Umbilical cord (tissue), 2 donors: Measurements from ENCODE around the gene DUSP22. TPM values are rescaled to one million over a fixed set of nuclear protein-coding genes. Genes with fewer than 3 reads are reported as not detected.

Experiments used
- DNase-seq: peaks from one replicate; pipeline ENCODE4 v3.0.0-alpha.2; 2015; ENCODE audit warnings: low spot score
- total RNA-seq: library from RNA; depleted of rRNA; stranded (reverse); fragments of >200 nt; gene quantifications from one replicate; pipeline ENCODE4 v1.2.3, GENCODE V29; 2014; ENCODE audit warnings: low replicate concordance; ENCODE audit not compliant: insufficient read depth

DUSP22 gene
- total RNA-seq, 1 donor from 2014 or later = 21.2 TPM

DNA sequence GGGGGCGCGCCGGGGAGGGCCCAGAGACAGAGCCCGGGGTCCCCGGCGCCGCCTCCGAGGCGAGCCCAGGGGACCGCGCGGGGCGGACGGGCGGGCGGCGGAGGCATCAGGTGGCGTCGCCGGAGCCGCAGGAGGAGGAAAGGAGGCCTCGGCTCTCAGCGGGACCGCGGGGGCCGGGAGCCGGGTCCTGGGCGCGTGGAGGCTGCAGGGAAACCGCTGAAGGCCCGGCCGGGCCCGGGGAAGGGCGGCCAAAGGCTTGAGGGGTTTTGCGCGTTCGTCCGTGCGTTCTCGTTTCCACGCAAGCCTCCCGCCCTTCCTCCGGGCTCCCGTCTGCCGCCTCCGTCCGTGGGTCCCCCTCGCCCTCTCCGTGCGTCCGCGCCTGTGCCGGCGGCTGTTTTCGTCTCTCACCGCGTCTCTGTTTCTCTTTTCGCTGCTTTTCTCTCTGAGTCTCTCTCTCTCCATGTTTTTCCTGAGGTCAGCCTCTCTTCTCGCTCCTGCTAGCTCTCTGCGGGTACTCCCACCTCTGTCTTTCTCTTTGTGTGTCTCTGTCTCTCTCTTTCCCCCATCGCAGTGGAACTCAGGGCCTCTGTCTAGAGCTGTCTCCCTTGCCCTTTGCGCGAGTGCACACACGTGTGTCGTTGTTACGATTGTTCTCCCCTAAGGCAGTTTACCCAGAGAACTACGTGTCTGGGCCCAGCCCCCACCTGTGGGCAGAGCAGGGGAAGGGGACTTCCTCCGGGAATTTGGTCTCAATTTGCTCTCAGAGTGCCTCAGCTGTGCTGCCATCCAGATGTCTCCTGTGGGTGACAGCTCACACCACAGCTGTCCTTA is 101.3 kb downstream of the DUSP22 start:
- DNase-seq = no peak

DNA sequence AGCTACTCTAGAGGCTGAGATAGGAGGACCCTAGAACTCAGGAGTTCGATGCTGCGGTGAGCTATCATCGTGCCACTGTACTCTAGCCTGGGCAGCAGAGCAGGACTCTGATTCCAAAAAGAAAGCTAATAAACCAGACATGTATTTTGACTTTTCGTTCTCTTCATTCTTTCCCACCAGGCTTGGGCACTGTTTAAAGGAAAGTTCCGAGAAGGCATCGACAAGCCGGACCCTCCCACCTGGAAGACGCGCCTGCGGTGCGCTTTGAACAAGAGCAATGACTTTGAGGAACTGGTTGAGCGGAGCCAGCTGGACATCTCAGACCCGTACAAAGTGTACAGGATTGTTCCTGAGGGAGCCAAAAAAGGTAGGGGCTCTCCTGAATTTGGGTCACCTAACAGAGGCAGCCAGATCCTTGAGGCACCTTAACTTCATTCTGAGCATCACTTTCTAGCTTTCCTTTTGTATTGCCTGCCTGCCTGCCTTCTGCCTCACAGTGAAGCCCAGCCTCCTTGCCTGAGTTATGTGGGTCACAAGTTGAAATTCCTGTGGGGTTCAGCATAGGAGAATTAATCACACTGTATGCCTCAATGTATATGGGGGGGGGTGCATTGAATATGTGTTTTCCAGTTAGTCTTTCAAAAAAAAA is 102.5 kb downstream of the DUSP22 start:
- DNase-seq = no peak

DNA sequence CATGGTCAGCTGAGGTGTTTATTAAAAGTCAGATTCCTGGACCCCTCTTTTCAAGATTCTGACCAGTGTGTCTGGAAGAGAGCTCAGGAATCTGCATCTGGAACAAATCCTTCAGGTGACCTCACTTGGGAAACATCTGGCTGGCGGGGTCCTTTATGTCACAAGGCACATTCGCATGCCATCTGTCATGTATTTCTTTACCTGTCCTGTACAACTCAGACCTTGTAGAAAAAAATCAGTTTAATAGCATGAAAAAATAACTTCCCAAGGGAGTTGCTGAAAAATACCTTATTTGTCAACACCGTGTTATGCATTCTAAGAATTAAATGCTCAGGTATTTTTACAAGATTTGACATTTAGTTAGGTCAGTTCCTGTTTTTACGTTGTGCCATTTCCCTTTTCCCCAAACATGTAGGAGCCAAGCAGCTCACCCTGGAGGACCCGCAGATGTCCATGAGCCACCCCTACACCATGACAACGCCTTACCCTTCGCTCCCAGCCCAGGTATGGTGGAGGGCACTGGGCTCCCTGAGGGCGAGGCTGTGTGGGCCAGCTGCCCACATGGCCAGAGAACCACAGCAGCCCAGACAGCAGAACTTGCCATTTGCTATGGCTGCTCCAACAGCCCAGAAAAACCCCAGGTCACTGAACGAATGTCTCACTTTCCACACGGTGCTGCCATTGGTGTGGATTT is 103.3 kb downstream of the DUSP22 start:
- no peak for DNase-seq

DNA sequence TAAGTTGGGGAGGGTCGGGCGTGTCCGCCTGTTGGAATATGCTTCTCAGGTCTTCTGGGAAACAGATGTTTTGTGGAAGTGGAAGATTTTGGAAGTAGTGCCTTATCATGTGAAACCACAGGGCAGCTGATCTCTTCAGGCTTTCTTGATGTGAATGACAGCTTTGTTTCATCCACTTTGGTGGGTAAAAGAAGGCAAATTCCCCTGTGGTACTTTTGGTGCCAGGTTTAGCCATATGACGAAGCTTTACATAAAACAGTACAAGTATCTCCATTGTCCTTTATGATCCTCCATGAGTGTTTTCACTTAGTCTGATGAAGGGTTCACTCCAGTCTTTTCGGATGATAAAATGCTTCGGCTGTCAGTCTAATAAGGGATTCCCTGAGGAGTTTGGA is 103.8 kb downstream of the DUSP22 start:
- no peak for DNase-seq

DNA sequence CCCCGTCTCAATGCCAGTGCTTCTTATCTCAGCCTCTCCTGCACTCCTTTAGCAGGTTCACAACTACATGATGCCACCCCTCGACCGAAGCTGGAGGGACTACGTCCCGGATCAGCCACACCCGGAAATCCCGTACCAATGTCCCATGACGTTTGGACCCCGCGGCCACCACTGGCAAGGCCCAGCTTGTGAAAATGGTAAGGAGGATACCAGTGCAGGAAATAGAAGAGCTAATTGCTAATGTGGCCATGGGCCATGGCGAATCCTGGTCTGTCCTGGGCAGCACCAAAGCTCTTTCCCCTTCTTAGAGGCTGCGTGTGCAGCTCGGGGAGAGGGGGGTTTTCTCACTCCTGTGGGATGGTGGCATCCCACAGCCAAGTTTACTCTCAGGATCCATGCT is 104.8 kb downstream of the DUSP22 start:
- DNase-seq = no peak

DNA sequence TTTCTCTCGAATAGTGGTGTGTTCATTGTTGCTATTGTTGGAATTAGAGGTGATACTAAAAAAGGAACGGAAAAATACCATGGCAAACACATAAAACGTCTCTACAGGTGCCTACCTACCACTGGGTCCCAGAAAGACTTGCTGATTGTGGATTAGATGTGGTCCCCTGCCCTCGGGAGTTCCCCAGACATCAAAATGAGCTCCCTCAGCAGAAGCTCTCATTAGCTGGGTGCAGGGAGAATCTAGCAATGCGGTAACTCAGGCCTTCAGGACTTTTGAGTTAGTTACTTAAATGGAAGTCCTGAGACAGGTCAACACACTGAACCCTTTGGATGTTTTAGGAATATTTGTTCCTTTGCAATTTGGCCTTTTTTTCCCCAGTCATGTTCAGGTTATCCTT is 105.3 kb downstream of the DUSP22 start:
- DNase-seq = no peak

DNA sequence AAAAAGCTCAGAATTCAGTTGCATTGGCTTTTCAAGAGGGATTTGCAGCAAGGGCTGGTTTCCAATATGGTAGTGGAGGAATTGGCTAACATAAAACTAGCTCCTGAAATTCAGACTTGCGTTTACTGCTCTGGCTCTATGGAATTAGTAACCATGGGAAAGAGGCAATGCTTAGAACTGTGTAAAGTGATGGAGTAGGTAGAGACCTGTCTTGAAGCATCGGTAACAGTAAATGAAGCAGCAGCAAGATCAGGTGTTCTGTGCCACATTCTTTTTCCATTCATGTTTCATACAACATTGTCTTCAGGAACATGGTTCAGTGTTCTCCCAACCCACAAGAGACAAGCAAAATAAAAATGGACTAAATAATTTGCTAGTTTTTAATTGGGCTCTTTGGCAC is 105.8 kb downstream of the DUSP22 start:
- no peak for DNase-seq

DNA sequence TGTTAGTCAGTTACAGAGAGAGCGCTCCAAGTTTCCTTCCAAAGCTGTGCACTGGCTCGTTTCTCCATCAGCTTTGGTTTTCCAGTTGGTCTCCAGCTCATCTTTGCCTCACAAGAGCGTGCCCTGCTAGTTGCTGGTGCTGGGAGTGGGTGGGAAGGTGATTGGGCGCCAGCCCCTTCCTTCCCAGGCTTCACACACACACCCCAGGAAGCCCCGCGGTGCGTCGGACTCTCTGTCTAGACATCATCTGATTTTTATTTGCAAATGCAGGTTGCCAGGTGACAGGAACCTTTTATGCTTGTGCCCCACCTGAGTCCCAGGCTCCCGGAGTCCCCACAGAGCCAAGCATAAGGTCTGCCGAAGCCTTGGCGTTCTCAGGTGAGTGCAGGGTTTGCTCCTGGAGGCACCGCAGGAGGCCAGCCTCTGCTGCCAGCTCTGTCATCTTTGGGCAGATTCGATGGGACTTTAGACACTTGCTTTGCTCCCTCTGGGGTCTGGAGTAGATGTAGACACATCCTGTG is 106.3 kb downstream of the DUSP22 start:
- no peak for DNase-seq

DNA sequence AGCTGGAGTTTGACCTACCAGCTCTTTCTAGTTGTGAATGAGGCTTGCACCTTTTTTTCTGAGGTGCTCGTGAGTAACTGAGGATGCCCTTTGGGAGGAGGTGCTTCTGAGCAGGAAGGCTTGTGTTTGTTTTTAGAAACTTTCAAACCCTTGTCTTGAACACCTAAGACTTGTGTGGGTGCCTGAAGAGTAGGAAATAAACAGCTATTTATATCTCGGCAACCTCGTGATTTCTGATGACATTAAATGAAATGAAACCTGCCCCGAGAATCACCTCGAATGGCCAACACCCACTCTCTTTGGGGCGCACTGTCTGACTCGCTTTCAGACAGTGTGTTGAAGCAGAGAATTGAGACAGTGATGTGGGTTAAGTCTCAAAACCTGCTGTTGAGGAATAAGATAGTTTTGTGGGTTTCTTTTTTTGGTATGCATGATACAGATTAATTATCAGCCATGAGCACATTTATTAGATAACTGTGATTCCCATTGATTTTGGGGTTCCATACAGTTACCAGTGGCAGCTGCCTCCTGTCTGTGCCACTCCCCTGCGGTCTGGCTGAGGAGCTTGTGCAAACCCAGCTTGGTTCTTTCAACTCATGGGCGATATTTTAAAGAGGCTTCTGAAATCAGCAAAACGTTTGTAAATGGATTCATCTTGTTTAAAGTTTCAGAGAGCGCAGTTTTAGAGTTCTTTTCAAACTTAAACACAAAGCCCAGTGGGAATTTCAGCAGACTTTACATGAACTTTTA is 107.7 kb downstream of the DUSP22 start:
- no peak for DNase-seq

DNA sequence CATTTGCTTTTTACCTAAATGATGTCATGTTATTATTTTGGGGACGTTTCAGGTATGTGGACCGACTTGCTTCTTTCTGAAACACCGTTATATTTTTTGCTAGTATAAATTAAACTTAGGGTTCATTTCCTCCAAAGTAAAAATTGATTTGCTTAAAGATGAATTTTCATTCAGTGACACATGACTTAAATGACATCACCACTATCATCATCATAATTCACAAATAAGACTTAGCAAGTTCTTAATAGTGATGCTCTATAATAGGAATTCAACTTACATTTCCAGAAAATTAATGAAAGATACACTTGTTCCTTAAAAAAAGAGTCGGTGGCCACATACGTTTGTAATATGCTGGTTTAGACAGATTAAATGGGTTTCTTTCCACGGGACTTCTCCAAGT is 108.5 kb downstream of the DUSP22 start:
- DNase-seq = no peak

Other genes starting within 250 kb of the DUSP22 start
- 0.24 TPM for gene IRF4, start 99.3 kb downstream of the DUSP22 start, total RNA-seq